Uterus (tissue), 2 donors: ENCODE results near the gene DNMT3A.

Experiments used
- CTCF ChIP-seq, 4 experiments: fragments of 200-600 bp in 2 of 4; fragments of 450-650 bp in 2 of 4; sonication (generic) in 2 of 4; IDR thresholded peaks; one replicate each; pipeline ENCODE4 v1.5.1; 2016 to 2019; ENCODE audit warnings: antibody characterized with exemption in 4 of 4, mild to moderate bottlenecking in 2 of 4, moderate library complexity in 1 of 4
- POLR2A ChIP-seq, 2 donors: fragments of 450-650 bp; IDR thresholded peaks; one replicate each; pipeline ENCODE4 v1.6.1; 2016; ENCODE audit warnings: antibody characterized with exemption in 2 of 2, mild to moderate bottlenecking in 1 of 2, moderate library complexity in 1 of 2

GRCh38 chr2:25337891-25338290 is 3.8 kb downstream of the DNMT3A start:
- TF ChIP-seq CTCF (IDR thresholded peaks at IDR 0.05) (no peak), POLR2A (IDR thresholded peaks at IDR 0.05) (no peak)
